ENCODE data around the gene BCAS3.
"Not testable (repeated sequence)": the region's sequence is repeated elsewhere in the genome, so short reads cannot be mapped to it uniquely, and the experiment has no call there.

BCAS3 gene

DNA sequence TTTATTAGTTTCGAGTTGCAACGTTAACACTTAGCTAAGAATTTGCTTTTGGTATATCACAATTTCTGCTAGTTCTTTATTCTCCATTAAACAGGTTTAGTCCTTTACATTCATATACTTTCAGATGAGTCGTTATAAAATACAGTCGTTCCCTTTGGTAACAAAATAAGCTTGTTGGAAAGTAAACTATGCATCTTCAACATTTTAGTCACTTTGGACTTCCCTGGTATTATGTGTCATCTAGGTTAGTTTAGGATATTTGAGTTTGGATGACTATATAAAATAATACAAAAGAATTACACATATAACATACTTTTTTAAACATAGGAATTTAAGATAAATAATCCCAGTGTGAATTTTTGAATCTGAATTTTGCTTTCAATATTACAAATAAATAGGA lies 351.5 kb downstream of the BCAS3 start:
- H3K36me3 ChIP-seq = no peaks in the 10 kb centered on the region
- no peaks in the 10 kb centered on the region for H3K4me1 ChIP-seq
- no peaks in the 10 kb centered on the region for H3K27me3 ChIP-seq
- TF ChIP-seq, protein P1, sequence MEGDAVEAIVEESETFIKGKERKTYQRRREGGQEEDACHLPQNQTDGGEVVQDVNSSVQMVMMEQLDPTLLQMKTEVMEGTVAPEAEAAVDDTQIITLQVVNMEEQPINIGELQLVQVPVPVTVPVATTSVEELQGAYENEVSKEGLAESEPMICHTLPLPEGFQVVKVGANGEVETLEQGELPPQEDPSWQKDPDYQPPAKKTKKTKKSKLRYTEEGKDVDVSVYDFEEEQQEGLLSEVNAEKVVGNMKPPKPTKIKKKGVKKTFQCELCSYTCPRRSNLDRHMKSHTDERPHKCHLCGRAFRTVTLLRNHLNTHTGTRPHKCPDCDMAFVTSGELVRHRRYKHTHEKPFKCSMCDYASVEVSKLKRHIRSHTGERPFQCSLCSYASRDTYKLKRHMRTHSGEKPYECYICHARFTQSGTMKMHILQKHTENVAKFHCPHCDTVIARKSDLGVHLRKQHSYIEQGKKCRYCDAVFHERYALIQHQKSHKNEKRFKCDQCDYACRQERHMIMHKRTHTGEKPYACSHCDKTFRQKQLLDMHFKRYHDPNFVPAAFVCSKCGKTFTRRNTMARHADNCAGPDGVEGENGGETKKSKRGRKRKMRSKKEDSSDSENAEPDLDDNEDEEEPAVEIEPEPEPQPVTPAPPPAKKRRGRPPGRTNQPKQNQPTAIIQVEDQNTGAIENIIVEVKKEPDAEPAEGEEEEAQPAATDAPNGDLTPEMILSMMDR (IDR thresholded peaks at IDR 0.05; ENCODE audit: low read depth, low read length) = no peak
- no peak for DNase-seq
- H3K4me3 ChIP-seq (ENCODE audit: low read depth, low read length) = no peak overlapping the region
- no peaks in the 10 kb centered on the region; the same call in 1 of the 2 replicates for H3K9me3 ChIP-seq

DNA sequence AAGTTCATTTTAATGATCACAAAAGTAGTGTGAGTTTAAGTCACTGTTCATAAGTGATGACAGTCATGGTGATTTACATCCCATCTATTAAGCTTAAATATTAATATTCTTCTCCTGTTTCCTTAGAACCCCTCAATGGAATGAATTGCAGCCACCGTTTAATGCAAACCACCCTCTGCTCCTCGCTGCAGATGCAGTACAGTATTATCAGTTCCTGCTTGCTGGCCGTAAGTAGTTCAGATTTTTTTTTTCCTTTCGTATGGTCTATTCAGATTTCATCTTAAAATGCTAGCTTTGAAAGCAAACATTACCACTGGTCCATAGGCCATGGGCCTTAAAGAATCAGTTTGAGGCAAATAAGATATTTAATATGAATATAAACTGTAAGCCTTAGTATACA lies 363.0 kb downstream of the BCAS3 start:
- peaks cover 7% of the 10 kb centered on the region for H3K4me1 ChIP-seq
- TF ChIP-seq, protein P1 (IDR thresholded peaks at IDR 0.05; ENCODE audit: low read depth, low read length) = no peak
- no peaks in the 10 kb centered on the region for H3K27me3 ChIP-seq
- no peak overlapping the region for H3K4me3 ChIP-seq (ENCODE audit: low read depth, low read length)
- no peaks in the 10 kb centered on the region for H3K9me3 ChIP-seq
- H3K36me3 ChIP-seq = no peaks in the 10 kb centered on the region
- no peak for DNase-seq

DNA sequence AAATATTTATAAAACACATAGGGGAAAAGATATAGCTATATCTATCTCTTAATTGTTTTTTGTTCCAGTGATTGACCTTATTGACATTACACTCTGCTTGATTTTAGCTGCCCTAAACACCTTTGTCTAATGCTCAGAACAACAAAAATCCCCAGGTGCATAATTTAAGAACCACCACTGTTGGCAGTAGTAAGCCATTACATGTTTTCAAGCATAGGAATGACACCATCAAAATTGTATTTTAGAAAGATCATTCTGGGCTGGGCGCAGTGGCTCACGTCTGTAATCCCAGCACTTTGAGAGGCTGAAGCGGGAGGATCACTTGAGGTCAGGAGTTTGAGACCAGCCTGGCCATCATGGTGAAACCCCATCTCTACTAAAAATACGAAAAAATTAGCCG lies 364.7 kb downstream of the BCAS3 start:
- not testable (repeated sequence) for H3K36me3 ChIP-seq; H3K27me3 ChIP-seq; H3K4me3 ChIP-seq (ENCODE audit: low read depth, low read length); H3K4me1 ChIP-seq; DNase-seq; H3K9me3 ChIP-seq

DNA sequence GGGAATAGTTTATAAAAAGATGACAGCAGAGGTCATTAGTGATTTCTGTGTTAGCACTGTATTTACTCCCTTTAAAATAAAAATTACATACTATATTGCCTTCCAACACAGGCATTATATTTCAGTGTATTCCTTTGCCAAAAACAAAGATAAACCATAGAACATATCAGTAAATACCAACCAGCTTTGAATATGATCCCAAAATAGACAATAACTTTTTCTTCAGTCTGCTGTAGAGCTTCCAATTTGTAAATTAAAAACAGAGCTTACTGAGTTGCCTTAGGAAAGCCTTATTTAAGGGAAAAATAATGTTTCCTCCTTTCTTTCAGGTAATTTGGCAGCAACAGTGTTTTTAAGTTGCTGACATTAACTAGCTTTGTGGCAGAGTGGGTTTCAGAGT lies 369.9 kb downstream of the BCAS3 start:
- Histone ChIP-seq H3K4me1 (no peaks in the 10 kb centered on the region), H3K9me3 (no peaks in the 10 kb centered on the region), H3K27me3 (no peaks in the 10 kb centered on the region), H3K4me3 (ENCODE audit: low read depth, low read length) (no peak overlapping the region), H3K36me3 (no peaks in the 10 kb centered on the region)
- DNase-seq = no peak
- TF ChIP-seq, protein P1 (IDR thresholded peaks at IDR 0.05; ENCODE audit: low read depth, low read length) = no peak

DNA sequence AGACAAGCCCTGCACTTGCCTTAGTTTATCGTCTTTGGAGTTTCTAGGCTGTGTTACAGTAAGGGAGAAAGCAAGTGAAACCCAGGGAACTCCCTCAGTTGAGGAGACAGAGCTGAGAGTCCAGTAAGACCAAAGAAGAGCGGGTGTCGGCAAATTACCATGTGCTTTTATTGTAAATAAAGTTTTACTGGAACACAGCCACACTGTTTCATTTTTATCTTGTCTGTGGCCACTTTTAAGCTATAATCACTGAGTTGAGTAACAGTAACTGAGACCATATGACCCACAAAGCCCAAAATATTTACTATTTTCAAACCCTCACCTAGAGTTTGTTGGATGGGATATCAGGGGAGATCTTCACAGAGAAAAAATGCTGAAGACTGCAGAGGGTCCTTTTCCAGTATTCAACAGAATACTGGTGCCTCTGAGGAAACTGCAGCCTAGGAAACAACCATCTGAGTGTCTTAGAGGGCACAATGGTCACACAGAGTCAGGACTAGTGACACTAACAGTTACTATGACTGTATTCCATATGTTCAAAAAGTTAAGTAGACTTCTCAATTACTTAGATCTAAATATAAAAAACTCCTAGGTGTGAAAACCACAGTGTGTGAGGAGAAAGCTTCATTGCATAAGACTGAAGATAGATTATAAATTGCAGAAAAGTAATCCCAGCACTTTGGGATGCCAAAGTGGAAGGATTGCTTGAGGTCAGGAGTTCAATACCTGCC lies 370.9 kb downstream of the BCAS3 start:
- H3K36me3 ChIP-seq = no peaks in the 10 kb centered on the region
- no peaks in the 10 kb centered on the region for H3K4me1 ChIP-seq
- no peak overlapping the region for H3K4me3 ChIP-seq (ENCODE audit: low read depth, low read length)
- DNase-seq = no peak
- TF ChIP-seq, protein P1 (IDR thresholded peaks at IDR 0.05; ENCODE audit: low read depth, low read length) = no peak
- no peaks in the 10 kb centered on the region for H3K9me3 ChIP-seq
- no peaks in the 10 kb centered on the region for H3K27me3 ChIP-seq

DNA sequence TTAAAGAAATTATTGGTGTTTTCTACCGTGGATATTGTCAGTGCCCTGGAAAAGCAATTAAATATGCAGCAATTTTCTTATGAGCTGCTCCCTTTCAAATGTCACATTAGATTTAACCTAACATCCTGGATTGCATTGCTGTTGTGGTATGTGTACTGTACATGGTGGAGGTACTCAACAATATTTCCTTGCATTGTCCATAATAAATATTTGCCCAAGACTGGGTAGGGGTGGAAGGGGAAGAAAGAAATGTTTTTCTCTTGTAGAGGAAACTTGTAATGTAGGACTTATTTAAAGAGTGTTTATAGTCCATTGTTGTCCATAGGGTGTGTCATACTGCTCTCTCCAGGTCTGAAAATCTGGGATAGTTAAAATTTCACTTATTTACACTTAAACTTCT lies 375.8 kb downstream of the BCAS3 start:
- H3K9me3 ChIP-seq = no peaks in the 10 kb centered on the region
- DNase-seq = no peak
- no peaks in the 10 kb centered on the region for H3K27me3 ChIP-seq
- H3K36me3 ChIP-seq = no peaks in the 10 kb centered on the region
- H3K4me1 ChIP-seq = peaks cover 18% of the 10 kb centered on the region
- TF ChIP-seq, protein P1 (IDR thresholded peaks at IDR 0.05; ENCODE audit: low read depth, low read length) = no peak
- H3K4me3 ChIP-seq (ENCODE audit: low read depth, low read length) = no peak overlapping the region
